ENCODE measurements around the gene FAM229B.

Gene FAM229B

GRCh38 chr6:112130878-112131277, 43.5 kb downstream of the FAM229B start:
- no peak overlapping the region for H3K9ac ChIP-seq (ENCODE audit: low read depth, low read length)
- TF ChIP-seq EZH2 (IDR thresholded peaks at IDR 0.05; ENCODE audit: borderline replicate concordance, low read depth, low read length, severe bottlenecking) (no peak), CTCF (IDR thresholded peaks at IDR 0.05; ENCODE audit: borderline replicate concordance, extremely low read depth, low read length, poor library complexity, severe bottlenecking) (no peak)
- DNase-seq, result no peak
- no peak overlapping the region for H3K4me2 ChIP-seq (ENCODE audit: insufficient read depth, low read length)
- H3K79me2 ChIP-seq (ENCODE audit: insufficient read depth, low read length), result no peaks in the 10 kb centered on the region
- H3K9me3 ChIP-seq (ENCODE audit: insufficient read depth, low read length, severe bottlenecking), result no peaks in the 10 kb centered on the region
- no peak for ATAC-seq (ENCODE audit: insufficient read depth, low read depth)
- no peak overlapping the region for H3K4me3 ChIP-seq (ENCODE audit: low read depth in 1 of 2, low read length in 2 of 2)
- H3K36me3 ChIP-seq (ENCODE audit: insufficient read depth, low read length), result no peaks in the 10 kb centered on the region
- no peaks in the 10 kb centered on the region for H3K4me1 ChIP-seq (ENCODE audit: insufficient read depth, low read length)
- H3K27me3 ChIP-seq (ENCODE audit: insufficient read depth, low read length, poor library complexity), result peaks cover 25% of the 10 kb centered on the region
- no peaks in the 10 kb centered on the region for H4K20me1 ChIP-seq (ENCODE audit: insufficient read depth, low read length)
- H2AFZ ChIP-seq (ENCODE audit: low read depth, low read length), result no peak overlapping the region
- H3K27ac ChIP-seq (ENCODE audit: low read length), result no peak overlapping the region

GRCh38 chr6:112139052-112139451, 51.7 kb downstream of the FAM229B start:
- no peaks in the 10 kb centered on the region for H3K9me3 ChIP-seq (ENCODE audit: insufficient read depth, low read length, severe bottlenecking)
- no peak overlapping the region for H3K4me3 ChIP-seq (ENCODE audit: low read depth in 1 of 2, low read length in 2 of 2)
- no peaks in the 10 kb centered on the region for H4K20me1 ChIP-seq (ENCODE audit: insufficient read depth, low read length)
- no peaks in the 10 kb centered on the region for H3K79me2 ChIP-seq (ENCODE audit: insufficient read depth, low read length)
- TF ChIP-seq CTCF (IDR thresholded peaks at IDR 0.05; ENCODE audit: borderline replicate concordance, extremely low read depth, low read length, poor library complexity, severe bottlenecking) (no peak), EZH2 (IDR thresholded peaks at IDR 0.05; ENCODE audit: borderline replicate concordance, low read depth, low read length, severe bottlenecking) (no peak)
- ATAC-seq (ENCODE audit: insufficient read depth, low read depth) (no peak), DNase-seq (no peak)
- H2AFZ ChIP-seq (ENCODE audit: low read depth, low read length), result no peak overlapping the region
- H3K36me3 ChIP-seq (ENCODE audit: insufficient read depth, low read length), result no peaks in the 10 kb centered on the region
- H3K4me2 ChIP-seq (ENCODE audit: insufficient read depth, low read length), result no peak overlapping the region
- no peaks in the 10 kb centered on the region for H3K4me1 ChIP-seq (ENCODE audit: insufficient read depth, low read length)
- H3K9ac ChIP-seq (ENCODE audit: low read depth, low read length), result no peak overlapping the region
- H3K27ac ChIP-seq (ENCODE audit: low read length), result no peak overlapping the region
- H3K27me3 ChIP-seq (ENCODE audit: insufficient read depth, low read length, poor library complexity), result peaks cover 12% of the 10 kb centered on the region

GRCh38 chr6:112141707-112142106, 54.3 kb downstream of the FAM229B start:
- H3K9me3 ChIP-seq (ENCODE audit: insufficient read depth, low read length, severe bottlenecking), result no peaks in the 10 kb centered on the region
- H3K27ac ChIP-seq (ENCODE audit: low read length), result no peak overlapping the region
- no peak for DNase-seq
- H3K4me3 ChIP-seq (ENCODE audit: low read depth in 1 of 2, low read length in 2 of 2), result no peak overlapping the region
- peaks cover 9% of the 10 kb centered on the region for H3K27me3 ChIP-seq (ENCODE audit: insufficient read depth, low read length, poor library complexity)
- no peaks in the 10 kb centered on the region for H3K36me3 ChIP-seq (ENCODE audit: insufficient read depth, low read length)
- no peak for ATAC-seq (ENCODE audit: insufficient read depth, low read depth)
- no peak for TF ChIP-seq EZH2 (IDR thresholded peaks at IDR 0.05; ENCODE audit: borderline replicate concordance, low read depth, low read length, severe bottlenecking)
- no peak overlapping the region for H2AFZ ChIP-seq (ENCODE audit: low read depth, low read length)
- H3K4me1 ChIP-seq (ENCODE audit: insufficient read depth, low read length), result no peaks in the 10 kb centered on the region
- H3K79me2 ChIP-seq (ENCODE audit: insufficient read depth, low read length), result no peaks in the 10 kb centered on the region
- no peaks in the 10 kb centered on the region for H4K20me1 ChIP-seq (ENCODE audit: insufficient read depth, low read length)
- no peak overlapping the region for H3K9ac ChIP-seq (ENCODE audit: low read depth, low read length)
- no peak overlapping the region for H3K4me2 ChIP-seq (ENCODE audit: insufficient read depth, low read length)

GRCh38 chr6:112144145-112144926, 56.9 kb downstream of the FAM229B start:
- TF ChIP-seq EZH2 (IDR thresholded peaks at IDR 0.05; ENCODE audit: borderline replicate concordance, low read depth, low read length, severe bottlenecking) (no peak), CTCF (IDR thresholded peaks at IDR 0.05; ENCODE audit: borderline replicate concordance, extremely low read depth, low read length, poor library complexity, severe bottlenecking) (no peak)
- H3K79me2 ChIP-seq (ENCODE audit: insufficient read depth, low read length), result no peaks in the 10 kb centered on the region
- no peaks in the 10 kb centered on the region for H3K4me1 ChIP-seq (ENCODE audit: insufficient read depth, low read length)
- H3K36me3 ChIP-seq (ENCODE audit: insufficient read depth, low read length), result no peaks in the 10 kb centered on the region
- H3K27ac ChIP-seq (ENCODE audit: low read length), result no peak overlapping the region
- H3K9me3 ChIP-seq (ENCODE audit: insufficient read depth, low read length, severe bottlenecking), result no peaks in the 10 kb centered on the region
- no peak overlapping the region for H3K9ac ChIP-seq (ENCODE audit: low read depth, low read length)
- no peak overlapping the region for H2AFZ ChIP-seq (ENCODE audit: low read depth, low read length)
- H4K20me1 ChIP-seq (ENCODE audit: insufficient read depth, low read length), result no peaks in the 10 kb centered on the region
- peak overlapping the region; percentile 48; the same call in 1 of the 2 replicates for H3K4me2 ChIP-seq (ENCODE audit: insufficient read depth, low read length)
- H3K4me3 ChIP-seq (ENCODE audit: low read depth in 1 of 2, low read length in 2 of 2), result no peak overlapping the region
- ATAC-seq (ENCODE audit: insufficient read depth, low read depth) (peak; percentile 74), DNase-seq (no peak)
- peaks cover 1% of the 10 kb centered on the region for H3K27me3 ChIP-seq (ENCODE audit: insufficient read depth, low read length, poor library complexity)

Measured in DND-41 (cell line).